Superior temporal gyrus (tissue), 1 donor: ENCODE results near the gene LAPTM4A.
"Not testable (repeated sequence)": the region's sequence is repeated elsewhere in the genome, so short reads cannot be mapped to it uniquely, and the experiment has no call there.

Experiments
- DNase-seq: peaks from one replicate; pipeline ENCODE4 v3.0.0-alpha.2; 2016; ENCODE audit errors: extremely low spot score

The LAPTM4A gene

DNA sequence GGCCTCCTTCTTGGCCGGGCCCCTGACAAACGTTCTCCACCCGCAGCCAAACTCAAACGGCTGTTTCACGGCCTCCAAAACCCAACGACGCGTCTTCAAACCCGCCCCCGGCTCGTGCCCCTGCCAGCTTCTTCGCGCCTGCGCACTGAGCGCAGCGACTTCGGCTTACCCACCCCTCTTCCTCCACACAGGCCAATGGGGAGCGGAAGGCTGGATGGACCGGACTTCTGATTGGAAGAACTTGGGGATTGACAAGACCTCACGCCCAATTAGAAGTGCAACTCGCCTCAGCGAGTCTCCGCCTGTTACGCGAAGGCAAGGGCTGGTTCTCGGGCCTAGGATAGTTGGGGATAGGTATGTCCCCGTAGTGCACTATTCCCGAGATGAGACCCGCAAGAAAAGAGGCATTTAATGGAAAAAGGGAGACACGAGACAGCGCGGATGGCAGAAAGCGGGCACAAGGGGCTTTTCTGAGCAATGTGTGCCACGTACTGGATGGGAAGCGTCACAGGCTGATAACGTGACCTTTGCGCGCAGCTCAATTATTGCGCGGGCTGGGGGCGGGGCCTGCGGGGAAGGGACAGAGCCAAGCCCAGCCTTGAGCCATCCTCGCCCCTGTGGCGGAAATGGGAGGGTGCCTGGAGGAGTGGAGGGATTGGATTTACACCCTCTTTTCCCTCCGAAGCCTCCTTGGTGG lies at the start of gene LAPTM4A:
LAPTM4A (minus strand) TSS at position 97 of the 697 bp plus-strand sequence. CDS start 108 bp downstream, outside the sequence.
- peak; percentile 100 for DNase-seq

DNA sequence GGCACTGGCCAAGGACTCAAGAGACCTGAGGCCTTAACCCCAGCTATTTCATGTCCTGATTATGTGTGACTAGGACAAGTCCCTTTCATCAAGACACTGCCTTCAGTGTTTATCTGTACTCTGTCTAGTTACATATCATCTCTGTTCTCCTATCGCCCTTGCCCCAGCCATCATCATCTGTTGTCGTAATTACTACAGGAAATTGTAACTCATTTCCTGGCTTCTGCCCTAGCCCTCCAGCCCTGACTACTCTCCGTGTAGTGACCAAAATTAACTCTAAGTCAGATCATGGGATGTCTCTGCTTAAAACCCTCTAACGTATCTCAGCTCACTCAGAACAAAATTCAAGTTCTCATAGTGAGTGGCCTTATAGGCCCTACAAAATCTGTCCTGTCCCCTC lies 49.3 kb upstream of the LAPTM4A start:
- DNase-seq = no peak

DNA sequence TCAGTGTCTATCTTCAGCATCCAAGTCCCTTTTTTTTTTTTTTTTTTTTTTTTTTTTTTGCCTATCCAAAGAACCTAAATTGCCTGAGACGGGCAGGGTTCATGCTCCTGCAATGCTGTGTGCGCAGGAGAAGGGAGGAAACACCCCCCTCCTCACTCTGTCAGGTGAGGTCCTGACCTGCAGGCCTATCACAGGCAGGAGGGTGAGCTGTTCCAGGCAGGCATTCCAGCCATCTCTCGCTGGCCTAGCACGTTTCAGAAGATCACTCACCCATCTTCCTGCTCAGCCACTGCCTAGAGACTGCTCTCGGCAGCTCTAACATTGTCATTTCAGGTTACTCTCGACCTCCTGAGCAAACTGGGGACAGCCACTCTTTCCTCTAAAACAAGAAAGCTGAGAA lies 48.4 kb upstream of the LAPTM4A start:
- no peak for DNase-seq

DNA sequence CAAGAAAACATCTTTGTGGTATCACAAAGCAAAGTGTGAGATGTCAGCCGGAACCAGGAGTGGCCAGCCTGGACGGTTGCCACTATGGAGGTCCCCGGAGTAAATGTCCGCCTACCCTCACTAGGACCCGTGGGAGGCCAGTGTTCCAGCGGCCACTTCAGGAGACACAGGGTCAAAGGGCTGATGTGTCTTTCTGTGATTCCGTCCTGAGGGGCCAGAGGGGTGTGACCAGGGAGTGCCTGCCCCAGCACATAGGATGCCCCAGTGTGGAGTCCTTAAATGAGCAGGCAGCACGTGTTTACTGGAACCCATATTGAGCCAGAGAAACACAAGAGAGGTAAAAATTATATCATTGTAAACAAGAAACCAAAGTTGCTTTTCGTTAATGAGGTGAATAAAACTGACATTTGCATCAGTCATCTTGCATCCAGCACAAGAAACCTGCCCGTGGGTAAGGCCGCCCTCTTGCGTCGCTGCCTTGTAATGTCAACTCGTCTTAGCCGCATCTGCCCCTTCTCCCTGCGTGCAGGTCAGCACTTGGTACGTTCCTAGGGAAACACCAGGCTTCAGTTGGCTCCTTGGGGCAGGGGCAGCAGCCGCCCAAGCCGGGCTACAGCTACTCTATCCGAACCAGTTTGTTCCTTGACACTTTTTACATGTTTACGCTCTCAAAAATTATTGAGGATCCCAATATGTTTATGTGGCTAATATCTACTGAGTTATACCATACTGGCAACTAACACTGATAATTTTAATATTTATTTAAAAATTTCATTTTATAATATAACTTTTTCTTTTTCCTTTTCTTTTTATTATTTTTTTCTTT lies 46.7 kb upstream of the LAPTM4A start:
- DNase-seq = peak; percentile 85

DNA sequence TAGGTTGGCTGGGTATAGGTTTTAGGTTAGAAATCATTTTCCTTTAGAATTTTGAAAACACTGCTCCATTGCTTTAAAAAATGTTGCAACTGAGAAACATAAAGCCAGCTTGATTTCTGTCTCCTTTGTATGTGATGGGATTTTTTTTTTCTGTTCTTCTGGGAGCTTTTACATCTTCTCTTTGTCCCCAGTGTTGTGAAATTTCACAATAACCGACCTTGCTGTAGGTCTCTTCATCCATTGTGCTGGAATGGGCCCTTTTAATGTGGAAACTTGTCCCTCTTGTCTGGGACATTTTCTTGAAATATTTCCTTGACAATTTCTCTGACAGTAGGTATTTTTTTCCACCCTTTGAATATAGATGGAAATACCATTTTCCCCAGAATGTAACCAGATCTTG lies 44.0 kb upstream of the LAPTM4A start:
- DNase-seq = no peak

DNA sequence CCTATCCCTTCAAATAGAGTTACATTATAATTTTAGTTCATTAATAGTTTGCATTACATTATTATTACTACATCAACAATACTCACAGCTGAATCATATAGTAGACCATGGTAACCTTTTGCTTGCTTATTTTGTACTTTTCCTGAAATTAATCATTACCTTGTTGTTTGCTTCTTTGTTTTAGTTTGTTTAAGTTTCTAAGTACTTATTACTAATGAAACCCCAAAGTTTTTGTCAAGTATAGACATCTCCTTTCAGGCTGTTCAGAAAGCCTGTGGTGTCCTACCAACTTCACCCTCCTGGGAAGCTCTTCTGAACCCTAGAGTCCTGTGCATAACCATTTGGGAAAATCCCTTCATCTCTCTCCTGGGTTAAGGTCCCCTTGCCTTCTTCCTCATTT lies 43.5 kb upstream of the LAPTM4A start:
- no peak for DNase-seq

DNA sequence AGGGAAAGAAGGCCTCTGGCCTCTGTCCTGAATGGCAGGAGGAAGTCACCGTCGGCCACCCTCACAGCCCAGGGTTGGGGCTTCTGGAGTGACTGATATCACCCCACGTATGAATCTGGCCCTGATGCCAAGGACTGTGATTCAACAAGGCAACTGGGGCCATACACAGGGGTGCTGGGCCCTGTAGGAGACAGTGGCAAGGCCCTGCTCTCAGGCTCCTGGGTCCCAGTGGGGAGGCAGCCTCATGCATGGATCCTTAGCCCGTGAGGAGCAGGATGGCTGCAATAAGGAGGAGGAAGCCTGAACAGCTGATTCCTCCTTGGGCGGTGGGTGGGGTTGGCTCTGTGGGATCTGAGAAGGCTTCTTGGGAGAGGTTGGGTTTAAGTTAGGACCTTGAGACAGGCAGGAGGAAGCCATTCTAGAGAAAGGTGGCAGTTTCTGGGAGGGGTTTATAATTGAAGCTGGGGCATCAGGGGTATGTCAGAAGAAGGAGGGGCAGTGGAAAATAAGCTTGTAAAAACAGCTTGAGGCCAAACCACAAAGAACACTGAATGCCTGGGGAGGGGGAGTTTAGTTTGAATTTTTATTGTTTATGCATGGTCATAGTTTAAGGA lies 42.8 kb upstream of the LAPTM4A start:
- no peak for DNase-seq

DNA sequence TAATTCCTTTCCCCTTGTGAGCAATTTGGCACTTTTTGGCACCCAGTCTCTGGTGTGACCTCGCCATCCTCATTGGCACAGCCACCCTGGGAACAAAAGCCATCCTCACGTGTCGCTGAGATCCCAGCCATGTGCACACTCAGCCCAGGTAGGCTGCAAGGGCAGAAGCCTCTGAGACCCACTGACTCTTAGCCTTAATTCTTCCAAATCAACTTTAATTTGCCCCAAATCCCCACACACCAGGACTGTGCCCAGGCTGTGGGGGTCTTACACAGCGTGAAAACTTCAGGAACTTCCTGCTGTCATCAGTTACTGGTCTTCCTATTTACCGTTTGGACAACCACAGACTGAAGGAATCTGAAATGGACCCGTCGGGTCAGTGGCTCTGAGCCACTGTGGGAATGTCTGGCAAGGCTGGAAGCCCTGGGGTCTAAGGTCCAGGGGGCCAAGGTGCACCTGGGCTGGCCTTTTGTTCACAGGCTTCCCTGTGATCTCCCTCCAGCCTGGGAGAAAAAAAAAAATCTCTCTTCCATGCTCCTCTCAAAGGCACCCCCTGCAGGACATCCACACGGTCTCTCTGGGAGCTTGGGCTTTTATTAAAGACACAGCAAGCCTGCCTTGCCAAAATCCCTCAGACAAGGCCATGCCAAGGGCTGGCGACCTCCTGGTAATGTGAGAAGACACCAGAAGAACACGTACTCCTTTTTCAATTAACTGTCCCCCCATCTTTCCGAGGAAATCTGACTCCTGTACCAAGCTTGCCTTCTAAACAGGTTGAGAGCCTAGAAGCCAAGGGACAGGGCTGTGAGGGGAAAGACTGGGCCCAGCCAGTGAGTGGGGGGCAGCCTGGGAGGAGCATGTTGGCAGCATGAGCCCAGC lies 42.1 kb upstream of the LAPTM4A start:
- no peak for DNase-seq

DNA sequence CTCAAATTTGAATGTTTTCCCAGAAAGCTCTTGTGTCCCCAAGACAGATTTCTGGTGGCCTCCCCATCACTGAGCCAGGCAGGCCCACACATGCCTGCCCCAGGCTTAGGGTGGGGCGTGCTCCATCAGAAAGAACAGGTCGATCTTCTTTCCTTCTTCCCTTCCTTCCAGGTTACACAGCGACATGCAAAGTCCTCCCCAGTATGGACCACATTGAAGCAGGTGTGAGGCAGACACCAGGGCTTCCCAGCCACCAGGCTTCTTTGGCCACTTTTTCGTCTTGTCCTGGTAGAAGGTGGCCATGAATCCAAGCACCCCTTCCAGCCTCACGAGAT lies 41.4 kb upstream of the LAPTM4A start:
- DNase-seq = no peak

DNA sequence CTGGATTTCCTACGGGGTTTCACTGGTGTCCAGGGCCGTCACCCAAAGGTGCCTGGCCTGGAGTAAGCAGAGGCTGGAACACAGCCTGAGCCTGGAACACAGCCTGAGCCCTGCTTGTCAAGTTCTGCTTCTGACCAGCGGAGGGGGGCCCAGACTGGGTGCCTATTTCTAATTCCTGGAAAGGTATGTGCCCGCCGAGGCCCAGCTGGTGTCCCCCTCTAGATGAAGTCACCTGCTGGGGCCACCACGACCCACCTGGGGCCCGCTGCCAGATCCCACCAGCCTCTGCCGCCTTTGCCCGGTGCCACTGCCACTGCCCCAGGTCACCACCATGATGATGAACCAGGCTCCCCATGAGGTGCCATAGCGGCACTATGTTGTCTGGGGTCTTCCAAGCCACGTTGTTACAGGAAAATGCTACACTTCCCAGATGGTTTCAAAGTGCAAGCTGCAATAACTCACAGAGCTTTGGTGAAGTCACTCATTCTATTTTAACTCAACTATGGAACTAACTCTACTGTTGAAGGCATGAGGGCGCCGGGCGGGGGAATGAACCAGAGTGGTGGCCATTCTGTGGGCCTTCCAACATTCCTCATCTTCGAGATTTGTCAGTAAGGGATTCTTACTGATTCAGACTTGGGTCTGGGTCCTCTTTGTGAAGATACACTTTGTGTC lies 40.9 kb upstream of the LAPTM4A start:
- no peak for DNase-seq

DNA sequence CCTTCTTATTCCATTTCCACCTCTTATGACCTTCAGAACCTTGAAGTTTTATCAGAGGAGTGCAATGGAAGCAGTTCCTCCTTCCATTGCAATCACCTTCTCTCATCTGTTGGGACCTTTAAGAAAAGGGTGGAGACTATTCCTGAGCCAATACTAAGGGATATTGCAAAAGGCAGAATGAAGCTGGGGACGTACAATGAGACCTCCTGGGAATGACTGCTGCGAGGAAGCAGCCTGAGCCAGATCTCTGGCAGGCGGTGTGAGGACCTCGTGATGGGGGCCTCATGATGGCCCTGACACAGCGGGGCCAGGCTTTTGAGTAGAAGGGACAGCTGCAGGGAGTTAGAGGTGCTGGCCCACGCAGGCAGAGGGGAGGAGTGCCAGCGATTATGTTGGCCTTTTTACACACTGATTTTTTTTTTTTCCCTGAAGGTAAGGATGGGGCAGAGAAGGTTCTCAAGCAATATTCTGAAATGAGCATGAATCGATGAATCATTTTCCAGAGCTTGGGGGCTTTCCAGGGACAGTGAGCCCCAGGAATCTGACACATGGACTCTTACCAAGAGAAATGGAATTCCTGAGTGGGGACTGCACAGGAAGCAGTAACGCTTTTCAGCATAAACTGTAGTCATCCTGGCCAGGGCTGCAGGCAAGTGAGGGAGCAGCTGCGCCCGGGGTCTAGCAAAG lies 40.0 kb upstream of the LAPTM4A start:
- DNase-seq = no peak

DNA sequence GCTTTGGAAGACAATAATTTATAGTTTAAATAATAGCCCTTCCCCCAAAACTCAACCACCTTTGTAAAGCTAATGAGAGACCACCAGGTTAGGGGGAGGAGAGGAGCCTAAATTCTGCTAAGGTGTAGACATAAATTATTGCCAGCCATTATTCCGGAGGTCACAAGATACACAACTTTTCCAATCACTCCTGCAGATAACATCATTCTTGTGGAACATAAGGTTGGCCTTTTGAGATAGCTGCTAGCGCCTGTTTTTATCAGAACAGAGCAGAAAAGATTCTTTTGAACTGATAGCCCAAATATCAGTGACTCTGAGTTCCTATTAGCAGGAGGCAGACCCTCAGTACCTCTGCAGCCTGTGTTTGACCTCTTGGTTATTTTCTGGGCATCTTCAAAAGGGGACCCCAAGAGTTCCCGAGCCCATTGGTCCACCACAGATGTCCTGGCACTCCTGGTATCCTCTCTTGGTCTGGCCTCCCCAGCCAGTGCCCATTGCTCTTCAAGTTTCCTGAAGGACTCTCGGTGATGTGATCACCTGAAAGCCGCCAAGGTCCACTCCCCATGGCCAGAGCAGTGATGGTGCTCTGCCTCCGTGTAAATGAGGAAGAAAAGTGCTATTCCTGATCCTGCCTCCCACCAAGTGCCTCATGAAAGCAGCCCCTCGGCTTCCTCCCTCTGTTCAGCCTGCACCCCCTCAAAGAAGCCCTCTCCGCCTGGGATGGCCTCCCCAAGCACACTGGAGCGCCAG lies 38.5 kb upstream of the LAPTM4A start:
- no peak for DNase-seq

DNA sequence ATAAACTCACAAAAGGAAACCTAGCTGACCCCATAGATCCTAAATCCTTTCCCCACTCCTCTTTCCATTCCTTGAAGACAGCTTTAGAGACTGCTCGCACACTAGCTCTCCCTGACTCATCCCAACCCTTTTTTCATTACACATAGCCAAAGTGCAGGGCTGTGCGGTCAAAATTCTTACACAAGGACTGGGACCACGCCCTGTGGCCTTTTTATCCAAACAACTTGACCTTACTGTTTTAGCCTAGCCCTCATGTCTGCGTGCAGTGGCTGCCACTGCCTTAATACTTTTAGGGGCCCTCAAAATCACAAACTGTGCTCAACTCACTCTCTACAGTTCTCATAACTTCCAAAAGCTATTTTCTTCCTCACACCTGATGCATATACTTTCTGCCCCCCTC lies 34.5 kb upstream of the LAPTM4A start:
- not testable (repeated sequence) for DNase-seq

DNA sequence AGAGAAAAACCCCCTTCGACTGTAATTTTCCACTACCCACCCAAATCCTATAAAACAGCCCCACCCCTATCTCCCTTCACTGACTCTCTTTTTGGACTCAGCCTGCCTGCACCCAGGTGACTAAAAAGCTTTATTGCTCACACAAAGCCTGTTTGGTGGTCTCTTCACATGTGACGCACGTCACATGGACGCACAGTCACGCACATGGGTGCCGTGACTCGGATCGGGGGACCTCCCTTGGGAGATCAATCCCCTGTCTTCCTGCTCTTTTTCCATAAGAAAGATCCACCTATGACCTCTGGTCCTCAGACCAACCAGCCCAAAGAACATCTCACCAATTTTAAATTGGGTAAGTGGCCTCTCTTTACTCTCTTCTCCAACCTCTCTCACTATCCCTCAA lies 31.4 kb upstream of the LAPTM4A start:
- DNase-seq = not testable (repeated sequence)

DNA sequence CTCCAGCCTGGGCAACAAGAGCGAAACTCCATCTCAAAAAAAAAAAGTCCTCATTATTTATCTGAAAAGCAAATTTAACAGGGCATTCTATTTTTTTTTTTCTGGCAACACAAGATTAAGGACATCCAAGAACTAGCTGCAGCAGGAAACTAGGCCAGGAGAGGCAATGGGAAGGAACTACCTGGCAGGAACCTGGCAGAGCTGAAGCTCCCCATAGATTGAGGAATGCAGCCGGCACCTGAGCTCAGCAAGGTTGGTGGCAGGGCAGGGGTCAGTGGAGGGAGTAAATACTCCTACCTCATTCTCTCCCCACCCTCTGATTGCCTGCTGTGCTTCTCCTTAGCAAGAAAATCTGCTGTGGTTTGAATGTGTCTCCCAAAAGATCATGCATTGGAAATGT lies 30.4 kb upstream of the LAPTM4A start:
- no peak for DNase-seq

DNA sequence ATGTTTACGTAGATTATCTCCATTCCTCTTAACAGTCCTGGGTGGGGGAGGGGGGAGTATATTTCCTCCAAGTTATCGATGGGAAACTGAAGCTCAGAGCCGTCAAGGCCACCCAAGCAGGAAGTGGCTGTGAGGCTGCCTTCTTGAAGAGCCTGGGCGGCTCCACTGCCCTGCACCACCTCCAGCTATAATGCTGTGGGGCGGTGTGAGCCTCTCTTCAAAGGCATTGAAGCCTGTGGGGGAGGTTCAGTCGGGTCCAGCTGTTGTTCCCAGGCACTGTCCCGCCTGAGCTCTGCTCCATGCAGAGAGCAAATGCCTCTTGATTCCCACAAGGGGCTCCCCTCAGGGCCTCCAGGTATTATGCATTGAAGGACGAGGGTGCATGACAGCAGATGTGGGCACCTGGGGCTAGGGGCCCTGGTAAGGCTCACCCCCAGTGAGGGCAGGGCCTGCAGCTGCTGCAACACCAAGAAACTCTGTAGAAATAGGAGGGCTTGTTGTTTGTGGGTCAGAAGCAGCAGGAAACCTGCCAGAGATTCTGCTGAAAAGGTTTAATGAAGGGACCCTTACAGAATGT lies 29.5 kb upstream of the LAPTM4A start:
- DNase-seq = no peak

DNA sequence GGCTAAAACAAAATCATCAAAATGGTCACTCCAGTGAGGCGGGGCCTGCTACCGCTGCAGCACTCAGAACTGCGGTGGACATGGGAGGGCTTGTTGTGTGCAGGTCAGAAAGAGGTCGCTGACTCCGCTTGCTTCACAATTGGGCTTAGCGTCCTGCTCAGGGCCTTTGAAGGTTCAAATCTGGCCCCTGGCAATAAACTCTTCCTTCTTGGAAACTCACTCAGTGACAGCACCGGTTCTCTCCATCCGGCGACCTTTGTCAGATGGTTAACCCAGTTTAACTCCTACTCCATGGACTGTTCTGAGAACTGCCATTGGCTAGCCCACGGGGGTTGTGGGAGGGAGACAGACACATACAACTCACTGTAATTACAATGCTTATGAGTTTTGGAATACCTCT lies 29.0 kb upstream of the LAPTM4A start:
- DNase-seq = no peak

DNA sequence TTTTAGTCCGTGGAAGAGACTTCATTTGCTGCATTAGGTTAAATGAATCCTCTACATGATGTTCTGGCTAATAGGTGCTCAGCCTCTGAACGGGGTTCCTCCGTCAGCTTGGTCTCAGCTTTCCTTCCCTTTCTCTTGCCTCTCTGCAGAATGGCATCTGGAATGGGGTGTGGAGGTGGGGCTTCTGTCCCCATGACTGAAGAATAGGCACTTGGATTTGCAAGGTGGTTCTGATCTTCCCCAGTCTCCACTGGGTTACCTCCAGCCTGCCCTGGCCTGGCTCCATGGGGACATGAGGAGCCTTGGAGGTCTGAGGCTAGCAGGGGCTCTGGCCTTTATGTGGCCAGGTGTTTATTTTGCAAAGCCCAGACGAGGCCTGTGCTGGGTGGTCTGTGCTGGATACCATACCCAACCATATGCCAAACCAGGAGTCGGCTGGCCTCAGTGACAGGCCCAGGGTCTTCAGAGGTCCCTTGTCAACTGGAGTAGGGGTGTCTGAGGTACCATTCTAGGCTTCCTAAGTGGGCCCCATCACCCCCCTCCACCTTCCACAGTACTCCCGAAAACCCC lies 28.2 kb upstream of the LAPTM4A start:
- no peak for DNase-seq

DNA sequence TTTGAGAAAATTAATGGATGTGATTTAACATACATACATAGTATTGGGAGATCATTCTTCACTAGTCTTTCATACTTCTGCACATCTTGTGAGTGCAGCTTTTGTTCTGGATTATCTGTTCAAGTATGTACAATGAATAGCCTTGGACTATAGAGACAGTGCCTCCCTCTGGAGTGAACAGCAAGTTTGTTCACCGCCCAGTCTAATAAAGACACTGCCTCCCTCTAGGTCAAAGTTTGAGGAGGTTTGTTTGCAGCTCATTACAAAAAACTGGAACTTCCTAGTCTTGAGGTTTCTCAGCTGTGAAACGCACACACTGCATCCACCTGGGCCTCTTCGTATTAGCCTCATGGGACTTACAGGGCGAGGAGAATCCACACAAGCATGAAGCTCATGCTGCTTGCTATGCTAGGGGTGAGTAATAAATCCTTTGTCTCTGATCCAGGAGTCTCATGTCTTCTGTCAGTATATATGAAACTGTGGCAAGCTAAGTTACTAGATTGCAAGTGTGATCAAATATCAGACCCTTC lies 26.0 kb upstream of the LAPTM4A start:
- DNase-seq = no peak
